Erythroblast (primary cell): ENCODE results near the gene CDRT4.

Experiments used
- GATA1 ChIP-seq: IDR thresholded peaks from 2 replicates; pipeline ENCODE4 v1.6.1; 2011; ENCODE audit warnings: low read depth, mild to moderate bottlenecking, control low read depth, low read length, moderate library complexity
- POLR2A ChIP-seq: IDR thresholded peaks from 2 replicates; pipeline ENCODE4 v1.6.1; 2011; ENCODE audit warnings: mild to moderate bottlenecking, low read length

GRCh38 chr17:15507896-15508295, 40.5 kb upstream of the CDRT4 start:
- no peak for TF ChIP-seq POLR2A
- no peak for TF ChIP-seq GATA1
